Breast epithelium (tissue), 4 donors: ENCODE results near the gene OR8G1. TPM values are rescaled to one million over a fixed set of nuclear protein-coding genes. Genes with fewer than 3 reads are reported as not detected.

Source experiments
- DNase-seq, 2 donors: peaks; one replicate each; pipeline ENCODE4 v3.0.0-alpha.2; 2019; ENCODE audit warnings: low spot score in 2 of 2
- H3K27ac ChIP-seq, 2 donors: fragments of 200-600 bp; sonication (generic) in 1 of 2; one replicate each; pipeline ENCODE4 v1.5.1; 2016 to 2019; ENCODE audit warnings: mild to moderate bottlenecking in 1 of 2
- H3K27me3 ChIP-seq, 2 donors: fragments of 200-600 bp; sonication (generic) in 1 of 2; one replicate each; pipeline versions ENCODE4 v1.5.1 to v1.6.0; 2017 to 2019; ENCODE audit warnings: control low read depth in 1 of 2, mild to moderate bottlenecking in 1 of 2
- H3K36me3 ChIP-seq: fragments of 200-600 bp; one replicate; pipeline ENCODE4 v1.5.1; 2019
- H3K4me1 ChIP-seq, 2 donors: fragments of 200-600 bp; sonication (generic); one replicate each; pipeline ENCODE4 v1.5.1; 2016 to 2019; ENCODE audit warnings: control low read depth in 1 of 2
- H3K4me3 ChIP-seq, 3 donors: fragments of 200-600 bp; sonication (generic); 1 replicate in 2 of 3; 2 replicates in 1 of 3; pipeline ENCODE4 v1.5.1; 2016 to 2019; ENCODE audit warnings: mild to moderate bottlenecking in 3 of 3, moderate library complexity in 2 of 3
- H3K9me3 ChIP-seq, 2 donors: fragments of 200-600 bp; sonication (generic) in 1 of 2; one replicate each; pipeline ENCODE4 v1.5.1; 2016 to 2019; ENCODE audit warnings: control low read depth in 1 of 2
- CTCF ChIP-seq, 3 donors: fragments of 450-650 bp; IDR thresholded peaks; one replicate each; pipeline ENCODE4 v1.5.1; 2016 to 2017; ENCODE audit warnings: antibody characterized with exemption in 3 of 3, mild to moderate bottlenecking in 3 of 3, moderate library complexity in 3 of 3
- POLR2A ChIP-seq: fragments of 450-650 bp; IDR thresholded peaks from one replicate; pipeline ENCODE4 v1.6.1; 2016; ENCODE audit warnings: antibody characterized with exemption, mild to moderate bottlenecking, moderate library complexity
- POLR2AphosphoS5 ChIP-seq, 3 donors: sonication (generic); formaldehyde crosslinking; IDR thresholded peaks; one replicate each; pipeline ENCODE4 v1.6.1; 2017; ENCODE audit warnings: antibody characterized with exemption in 3 of 3
- intact Hi-C: fragments of 100-400 bp; cut with DNase I; formaldehyde crosslinking; loops from one replicate; pipeline ENCODE4 v1.15.1; 2023; ENCODE audit warnings: low total_unique reads
- total RNA-seq, 3 donors: library from RNA; depleted of rRNA; stranded (reverse); fragments of >200 nt; gene quantifications; one replicate each; pipeline ENCODE4 v1.1.0, GENCODE V29; 2016

The OR8G1 gene
- total RNA-seq, 3 donors from 2014 or later = not detected

GRCh38 chr11:124197999-124198398 is 42.9 kb upstream of the OR8G1 start:
- Histone ChIP-seq H3K9me3 (no peaks in the 10 kb centered on the region), H3K4me1 (no peaks in the 10 kb centered on the region), H3K4me3 (no peak overlapping the region), H3K36me3 (no peaks in the 10 kb centered on the region), H3K27ac (no peak overlapping the region), H3K27me3 (no peaks in the 10 kb centered on the region)
- intact Hi-C loops = no loop called here
- DNase-seq = no peak
- no peak for TF ChIP-seq POLR2A
- TF ChIP-seq CTCF (IDR thresholded peaks at IDR 0.05) = no peak
- TF ChIP-seq POLR2AphosphoS5 (IDR thresholded peaks at IDR 0.05) = no peak

- TF ChIP-seq POLR2A = no peak
- no peak for TF ChIP-seq CTCF (IDR thresholded peaks at IDR 0.05)
- TF ChIP-seq POLR2AphosphoS5 (IDR thresholded peaks at IDR 0.05) = no peak
- H3K4me3 ChIP-seq = no peak overlapping the region
- no peaks in the 10 kb centered on the region for H3K4me1 ChIP-seq
- no peaks in the 10 kb centered on the region for H3K27me3 ChIP-seq
- no peaks in the 10 kb centered on the region for H3K9me3 ChIP-seq
- no peak overlapping the region for H3K27ac ChIP-seq
- no peaks in the 10 kb centered on the region for H3K36me3 ChIP-seq
- DNase-seq = no peak
- intact Hi-C loops = no loop called here
Measured at GRCh38 chr11:124198897-124199296, 42.0 kb upstream of the OR8G1 start.

DNA sequence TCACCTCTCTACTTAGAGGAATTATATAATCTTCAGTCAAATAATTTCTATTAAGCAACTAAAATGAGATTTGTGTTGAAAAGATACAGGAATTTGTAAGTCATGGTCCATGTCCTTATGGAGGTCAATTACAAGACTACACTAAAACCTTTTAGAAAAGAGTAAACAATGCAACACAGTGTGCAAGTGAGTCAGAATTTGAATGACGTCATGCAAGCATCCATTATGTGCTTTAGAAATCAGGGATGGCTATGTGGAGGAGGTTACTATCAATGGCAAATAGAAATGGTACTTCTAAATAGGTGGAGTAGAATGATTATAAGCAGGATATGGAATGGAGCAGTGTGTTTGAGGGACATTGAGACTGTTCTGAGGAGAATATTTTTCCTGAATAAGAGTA is 41.2 kb upstream of the OR8G1 start:
- DNase-seq = no peak
- no peak overlapping the region for H3K4me3 ChIP-seq
- intact Hi-C loops = no loop called here
- no peak for TF ChIP-seq CTCF (IDR thresholded peaks at IDR 0.05)
- no peak for TF ChIP-seq POLR2AphosphoS5 (IDR thresholded peaks at IDR 0.05)
- no peak for TF ChIP-seq POLR2A
- H3K27me3 ChIP-seq = no peaks in the 10 kb centered on the region
- H3K4me1 ChIP-seq = no peaks in the 10 kb centered on the region
- H3K36me3 ChIP-seq = no peaks in the 10 kb centered on the region
- H3K27ac ChIP-seq = no peak overlapping the region
- H3K9me3 ChIP-seq = no peaks in the 10 kb centered on the region

DNA sequence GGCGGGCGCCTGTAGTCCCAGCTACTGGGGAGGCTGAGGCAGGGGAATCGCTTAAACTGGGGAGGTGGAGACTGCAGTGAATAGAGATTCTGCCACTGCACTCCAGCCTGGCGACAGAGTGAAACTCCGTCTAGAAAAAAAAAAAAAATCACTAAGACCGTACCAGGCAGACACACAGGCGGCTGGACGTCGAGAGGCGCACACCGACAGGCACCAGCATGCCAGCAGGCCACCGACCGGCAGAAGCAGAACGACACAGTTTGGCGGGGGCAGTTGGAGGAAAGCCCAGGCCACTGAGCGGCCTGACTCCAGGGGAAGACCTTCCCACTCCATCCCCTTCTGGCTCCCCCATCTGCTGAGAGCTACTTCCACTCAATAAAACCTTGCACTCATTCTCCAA is 40.2 kb upstream of the OR8G1 start:
- intact Hi-C loops = no loop called here
- Histone ChIP-seq H3K27ac (no peak overlapping the region), H3K36me3 (no peaks in the 10 kb centered on the region), H3K27me3 (no peaks in the 10 kb centered on the region), H3K4me3 (no peak overlapping the region), H3K4me1 (no peaks in the 10 kb centered on the region), H3K9me3 (no peaks in the 10 kb centered on the region)
- DNase-seq = no peak
- no peak for TF ChIP-seq POLR2AphosphoS5 (IDR thresholded peaks at IDR 0.05)
- no peak for TF ChIP-seq POLR2A
- TF ChIP-seq CTCF (IDR thresholded peaks at IDR 0.05) = no peak

DNA sequence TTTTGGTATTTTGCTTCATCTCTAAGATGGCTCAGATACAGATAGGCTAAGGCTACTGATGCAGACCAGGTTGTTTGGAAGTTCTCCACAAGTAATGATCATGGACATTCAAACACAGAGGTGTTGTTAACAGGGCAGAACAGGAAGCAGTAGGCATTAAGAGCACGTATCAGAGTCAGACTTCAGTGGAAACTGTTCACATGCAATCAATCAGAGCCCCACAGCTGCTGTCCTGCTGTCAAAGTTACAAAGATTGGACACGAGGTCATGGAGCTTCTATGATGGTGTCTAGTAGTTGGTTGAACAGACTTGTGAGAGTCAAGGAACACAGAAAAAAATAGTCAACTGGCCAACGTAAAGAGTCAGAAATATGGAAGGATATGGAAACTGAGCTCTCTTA is 37.9 kb upstream of the OR8G1 start:
- intact Hi-C loops = no loop called here
- no peak overlapping the region for H3K4me3 ChIP-seq
- no peak for DNase-seq
- no peaks in the 10 kb centered on the region for H3K9me3 ChIP-seq
- no peaks in the 10 kb centered on the region for H3K27me3 ChIP-seq
- no peaks in the 10 kb centered on the region for H3K36me3 ChIP-seq
- H3K27ac ChIP-seq = no peak overlapping the region
- no peaks in the 10 kb centered on the region for H3K4me1 ChIP-seq
- TF ChIP-seq CTCF (IDR thresholded peaks at IDR 0.05) = no peak
- TF ChIP-seq POLR2AphosphoS5 (IDR thresholded peaks at IDR 0.05) = no peak
- TF ChIP-seq POLR2A = no peak
